ENCODE data around the gene ABCC1.

GRCh38 chr16:16057102-16057501, 107.7 kb downstream of the ABCC1 start:
- TF ChIP-seq POLR2A (IDR thresholded peaks at IDR 0.05; ENCODE audit: low read length) (no peak), GATA1 (IDR thresholded peaks at IDR 0.05; ENCODE audit: low read depth, low read length) (no peak)
